GM21619 (cell line): Measurements from ENCODE around the gene ARHGAP24.
A peak's percentile ranks its signal among the peaks of the same experiment; 100 is the strongest.
"Not testable (repeated sequence)": the region's sequence is repeated elsewhere in the genome, so short reads cannot be mapped to it uniquely, and the experiment has no call there.

Source experiments
- ATAC-seq: cut with Tn5 transposase; IDR thresholded peaks from one replicate; pipeline ENCODE4 v1.9.1; 2021; ENCODE audit not compliant: unreplicated experiment

Gene ARHGAP24

DNA sequence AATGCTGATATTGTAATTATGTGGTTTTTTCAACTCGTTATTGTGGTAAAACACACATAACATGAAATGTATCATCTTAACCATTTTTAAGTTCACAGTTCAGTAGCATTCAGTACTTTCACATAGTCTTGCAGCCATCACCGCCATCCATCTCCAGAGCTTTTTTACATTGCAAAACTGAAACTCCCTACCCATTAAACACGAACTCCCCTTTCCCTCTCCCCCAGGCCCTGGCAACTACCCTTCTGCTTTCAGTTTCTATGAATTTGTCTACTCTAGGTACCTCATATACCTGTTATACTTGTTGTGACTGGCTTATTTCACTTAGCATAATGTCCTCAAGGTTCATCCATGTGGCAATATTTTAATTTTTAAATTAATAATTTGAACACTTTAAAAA lies 504.3 kb downstream of the ARHGAP24 start:
- ATAC-seq = peak; percentile 87

DNA sequence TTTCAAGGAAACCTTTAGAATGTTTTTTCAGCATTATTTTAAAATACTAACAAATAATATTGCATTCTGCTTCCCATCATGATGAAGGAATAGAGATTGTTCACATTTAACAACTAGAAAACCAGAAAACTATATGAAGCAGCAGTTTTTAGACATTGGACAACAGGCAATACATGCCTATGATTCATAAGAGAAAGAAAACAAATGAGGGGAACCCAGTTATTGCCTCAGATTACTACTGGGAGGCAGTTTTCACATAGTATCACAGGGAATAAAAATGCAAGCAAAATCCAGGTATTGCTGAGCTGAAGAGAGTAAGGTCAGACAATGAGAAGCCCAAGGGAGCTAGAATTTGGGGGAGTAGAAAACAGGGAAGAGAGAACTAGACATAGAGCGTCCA lies 511.3 kb downstream of the ARHGAP24 start:
- ATAC-seq = no peak

DNA sequence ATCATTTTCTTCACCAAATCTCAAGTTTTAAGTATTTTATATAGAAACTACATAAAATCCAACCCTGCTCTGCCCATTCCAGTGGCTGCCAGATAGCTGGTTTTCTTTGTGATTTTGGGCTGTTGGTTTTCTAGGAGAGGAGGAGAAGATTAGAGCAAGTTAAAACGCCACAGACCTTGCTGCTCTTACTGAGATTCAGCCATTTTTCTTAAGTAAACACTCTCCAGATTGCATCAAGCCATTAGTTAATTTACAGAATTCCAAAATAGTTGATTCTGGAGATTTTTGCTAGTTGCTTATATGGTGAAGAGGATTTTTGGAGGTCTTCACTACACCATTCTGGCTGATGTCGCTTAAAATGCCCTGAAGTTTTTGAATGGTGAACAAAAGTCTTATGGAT lies 518.7 kb downstream of the ARHGAP24 start:
- no peak for ATAC-seq

DNA sequence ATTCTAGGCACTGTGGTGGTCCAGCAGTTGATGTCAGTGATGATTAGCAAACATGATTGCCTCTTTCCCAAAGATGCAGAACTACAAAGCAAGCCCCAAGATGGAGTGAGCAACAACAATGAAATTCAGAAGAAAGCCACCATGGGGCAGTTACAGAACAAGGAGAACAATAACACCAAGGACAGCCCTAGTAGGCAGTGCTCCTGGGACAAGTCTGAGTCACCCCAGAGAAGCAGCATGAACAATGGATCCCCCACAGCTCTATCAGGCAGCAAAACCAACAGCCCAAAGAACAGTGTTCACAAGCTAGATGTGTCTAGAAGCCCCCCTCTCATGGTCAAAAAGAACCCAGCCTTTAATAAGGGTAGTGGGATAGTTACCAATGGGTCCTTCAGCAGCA lies 519.6 kb downstream of the ARHGAP24 start:
- ATAC-seq = no peak

DNA sequence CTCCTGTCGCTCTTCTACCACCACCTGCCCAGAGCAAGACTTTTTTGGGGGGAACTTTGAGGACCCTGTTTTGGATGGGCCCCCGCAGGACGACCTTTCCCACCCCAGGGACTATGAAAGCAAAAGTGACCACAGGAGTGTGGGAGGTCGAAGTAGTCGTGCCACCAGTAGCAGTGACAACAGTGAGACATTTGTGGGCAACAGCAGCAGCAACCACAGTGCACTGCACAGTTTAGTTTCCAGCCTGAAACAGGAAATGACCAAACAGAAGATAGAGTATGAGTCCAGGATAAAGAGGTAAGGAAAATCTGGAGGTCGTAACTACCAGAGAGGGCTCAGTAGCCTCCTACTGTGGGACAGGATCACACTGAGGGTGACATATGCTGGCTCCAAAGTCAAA lies 520.4 kb downstream of the ARHGAP24 start:
- ATAC-seq = no peak

DNA sequence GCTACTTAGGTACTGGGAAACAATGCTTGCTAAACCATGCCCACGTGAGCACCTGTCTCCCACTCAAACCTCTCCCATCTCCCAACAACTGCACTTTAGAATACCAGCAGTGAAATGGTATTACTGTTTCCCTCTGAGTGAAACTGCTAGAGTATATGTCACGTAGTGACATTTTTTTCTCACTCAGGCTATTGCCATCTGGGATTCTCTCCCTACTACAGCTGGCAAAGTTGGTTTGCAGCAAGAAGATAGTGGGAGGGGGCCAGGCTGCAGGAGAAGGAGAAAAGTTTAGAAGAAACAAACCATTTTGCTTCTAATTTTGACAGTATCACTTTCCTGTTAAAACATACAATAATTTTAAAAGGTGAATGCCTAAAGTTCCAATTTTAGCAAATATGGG lies 526.6 kb downstream of the ARHGAP24 start:
- ATAC-seq = no peak

DNA sequence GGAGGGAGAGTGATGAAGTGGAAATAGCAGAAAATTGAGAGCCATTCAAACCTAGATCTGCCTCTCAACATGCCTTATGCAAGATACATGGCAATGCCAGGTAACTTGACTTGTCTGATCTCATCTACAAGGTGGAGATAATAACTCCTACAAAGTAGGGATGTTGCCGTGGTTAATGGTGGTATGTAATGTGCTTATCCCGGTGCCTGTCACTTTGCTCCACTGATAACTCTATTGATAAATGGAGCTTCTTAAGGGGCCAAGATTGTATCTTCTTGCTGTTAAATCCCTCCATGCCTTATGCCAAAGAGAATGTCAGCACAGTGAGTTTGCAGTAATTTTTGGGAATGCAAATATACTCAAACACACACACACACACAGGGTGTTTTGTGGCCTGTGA lies 529.1 kb downstream of the ARHGAP24 start:
- no peak for ATAC-seq

DNA sequence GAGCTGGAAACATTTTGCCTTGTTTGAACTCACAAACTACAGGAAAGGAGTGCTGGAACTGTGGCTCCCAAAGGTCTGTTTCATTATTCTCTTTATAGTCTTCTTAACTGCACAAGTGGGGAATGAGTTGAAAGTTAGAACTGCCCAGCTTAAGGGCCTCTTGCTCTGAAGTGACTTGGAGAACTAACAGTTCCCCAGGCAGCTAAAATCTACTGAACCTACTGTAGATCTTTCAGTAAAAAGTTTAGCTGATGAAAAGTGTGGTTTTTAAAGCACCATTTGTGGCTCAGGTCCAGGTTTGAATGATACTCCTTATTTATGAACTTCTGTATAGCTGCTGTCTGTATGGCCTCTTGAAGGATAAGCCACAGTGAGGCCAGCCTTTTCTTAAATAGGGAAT lies 531.1 kb downstream of the ARHGAP24 start:
- no peak for ATAC-seq

DNA sequence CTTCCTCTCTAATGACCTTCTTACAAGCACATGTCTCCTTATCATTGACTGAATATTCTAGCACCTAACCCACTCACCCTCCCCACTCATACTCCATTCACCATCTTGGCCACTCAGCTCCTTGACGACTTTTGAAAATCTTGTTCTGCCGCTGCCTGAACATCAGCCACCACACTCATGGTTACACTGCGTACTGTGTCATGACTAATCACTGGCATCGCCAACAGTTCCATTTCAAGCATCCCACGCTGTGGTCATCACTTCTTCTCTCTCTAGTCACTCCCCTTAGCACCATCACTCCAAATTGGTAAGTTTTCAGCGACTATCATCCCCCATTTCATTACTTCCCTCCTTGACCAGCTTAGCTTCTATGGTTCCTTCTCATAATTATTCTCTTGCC lies 532.1 kb downstream of the ARHGAP24 start:
- ATAC-seq = no peak

DNA sequence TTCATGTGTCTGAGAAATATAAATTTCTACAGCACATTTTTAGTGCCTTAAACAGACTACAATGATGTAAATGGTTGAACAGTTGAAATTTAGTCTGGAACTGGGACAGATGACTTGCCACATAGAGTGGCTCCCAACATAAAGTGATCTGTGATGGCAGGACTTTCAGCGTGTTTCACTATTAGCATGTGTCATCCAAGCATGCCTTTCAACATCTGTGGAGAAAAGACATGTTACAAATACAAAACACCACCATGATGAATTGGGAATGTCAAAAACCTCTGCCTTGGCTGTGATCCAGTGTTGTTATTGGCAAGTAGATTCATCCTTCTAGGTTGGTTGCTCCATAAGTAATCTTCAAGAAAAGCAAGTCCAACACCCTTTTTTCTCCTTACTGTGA lies 536.2 kb downstream of the ARHGAP24 start:
- no peak for ATAC-seq

DNA sequence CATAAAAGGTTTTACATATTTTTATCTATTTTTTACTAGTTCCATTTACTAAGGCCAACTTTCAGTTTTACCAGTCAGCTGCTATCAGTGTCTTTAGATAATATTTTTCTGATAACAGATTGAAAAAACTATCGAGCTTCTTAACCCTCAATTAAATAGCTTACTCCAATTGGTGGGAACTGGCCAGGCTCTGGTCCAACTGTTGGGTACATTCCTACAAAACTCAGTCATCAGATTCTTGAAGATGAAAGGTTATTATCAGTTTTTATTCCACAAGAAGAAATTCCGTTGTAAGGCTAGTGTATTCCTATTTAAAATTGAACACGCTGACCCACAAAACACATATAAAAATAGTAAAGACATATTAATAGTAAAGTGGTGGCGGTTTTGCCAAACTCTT lies 538.7 kb downstream of the ARHGAP24 start:
- ATAC-seq = no peak

DNA sequence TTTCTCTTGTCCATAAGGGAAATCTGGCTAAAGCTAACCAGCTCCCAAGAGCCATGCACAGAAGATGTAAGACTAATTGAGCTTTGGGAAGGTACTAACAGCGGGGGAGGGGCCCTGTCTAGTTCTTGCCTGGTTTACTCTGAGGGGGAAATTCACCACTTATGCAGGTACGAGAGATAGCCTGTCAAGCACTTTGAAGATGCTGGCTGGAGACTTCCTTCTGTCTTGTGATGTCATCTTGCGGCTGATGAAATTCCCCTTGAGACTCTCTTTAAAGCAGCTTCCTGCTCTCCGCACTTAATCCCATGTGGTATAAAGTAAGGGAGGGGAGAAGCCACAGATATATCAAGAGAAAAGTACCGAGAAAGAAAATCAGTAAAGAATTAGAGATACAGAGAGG lies 539.6 kb downstream of the ARHGAP24 start:
- ATAC-seq = peak; percentile 89

DNA sequence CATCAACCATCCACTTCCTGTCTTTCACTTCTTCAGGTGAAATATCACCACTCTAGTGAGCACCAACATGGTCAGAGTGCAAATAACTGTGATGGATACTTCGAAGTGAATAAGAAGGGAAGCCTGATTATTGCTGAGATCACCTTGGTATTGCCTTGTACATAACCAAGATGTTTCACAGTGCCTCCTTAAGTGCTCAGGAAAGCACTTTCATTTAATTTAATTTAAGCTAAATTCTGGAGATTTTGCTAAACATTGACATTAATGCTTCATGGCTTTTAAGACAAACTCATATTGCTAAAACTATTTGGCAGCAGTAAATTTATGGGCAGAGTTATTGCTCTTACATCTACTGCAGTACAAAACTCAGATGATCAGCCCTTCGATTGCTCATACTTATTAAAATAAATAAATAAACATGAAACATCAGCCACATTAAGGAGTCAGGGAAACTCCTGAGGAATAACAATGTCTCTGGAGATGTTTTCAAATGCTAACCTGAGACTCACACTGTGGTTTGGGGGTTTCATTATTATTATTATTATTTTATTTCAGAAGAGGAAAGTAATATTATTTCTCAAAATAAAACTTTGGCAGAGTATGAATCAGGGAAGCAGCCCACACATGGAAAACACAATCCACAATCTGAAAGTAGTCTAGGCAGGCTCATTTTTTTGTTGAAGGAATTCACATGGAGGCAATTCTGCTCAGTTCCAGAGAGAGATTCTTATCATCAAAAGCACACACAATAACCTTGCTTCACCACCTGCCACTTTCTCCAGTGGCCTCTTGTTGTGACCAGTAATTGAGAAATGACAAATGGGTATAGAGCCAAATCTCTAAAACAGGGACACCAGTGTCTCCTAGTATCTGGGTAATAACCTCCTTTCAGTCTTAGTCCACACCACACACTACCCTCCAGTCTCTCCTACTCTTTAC lies 540.7 kb downstream of the ARHGAP24 start:
- ATAC-seq = no peak

DNA sequence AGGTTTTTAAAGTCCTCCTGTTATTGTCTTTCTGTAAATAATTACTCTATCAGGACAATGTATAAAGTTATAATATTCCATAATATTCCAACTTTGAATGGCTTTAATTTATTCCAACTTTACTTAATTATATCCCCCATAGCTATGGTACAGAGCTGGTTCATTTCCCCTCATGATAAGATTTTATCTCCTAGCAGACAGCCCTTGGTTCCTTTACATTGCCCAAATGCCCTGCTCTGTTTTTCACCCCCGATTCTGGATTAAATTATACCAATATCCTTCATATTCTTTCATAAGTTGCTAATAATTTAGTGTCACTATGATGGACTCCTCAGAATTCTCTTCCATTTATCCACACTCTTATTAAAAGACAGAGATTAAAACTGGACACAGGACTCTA lies 544.4 kb downstream of the ARHGAP24 start:
- no peak for ATAC-seq

DNA sequence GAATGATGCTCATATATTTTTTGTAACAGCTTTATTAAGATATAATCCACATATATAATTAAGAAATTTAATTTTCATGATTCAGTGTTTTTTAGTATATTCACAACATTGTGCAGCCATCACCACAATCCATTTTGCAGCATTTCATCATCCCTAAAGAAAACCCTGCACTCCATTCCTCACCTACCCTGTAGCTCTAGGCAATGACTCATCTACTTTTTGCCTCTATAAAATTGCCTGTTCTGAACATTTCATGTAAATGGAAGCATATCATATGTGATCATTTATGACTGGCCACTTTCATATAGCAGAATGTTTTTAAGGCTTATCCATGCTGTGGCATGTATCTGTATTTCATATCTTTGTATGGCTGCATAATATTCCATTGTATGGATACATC lies 545.0 kb downstream of the ARHGAP24 start:
- ATAC-seq = no peak

DNA sequence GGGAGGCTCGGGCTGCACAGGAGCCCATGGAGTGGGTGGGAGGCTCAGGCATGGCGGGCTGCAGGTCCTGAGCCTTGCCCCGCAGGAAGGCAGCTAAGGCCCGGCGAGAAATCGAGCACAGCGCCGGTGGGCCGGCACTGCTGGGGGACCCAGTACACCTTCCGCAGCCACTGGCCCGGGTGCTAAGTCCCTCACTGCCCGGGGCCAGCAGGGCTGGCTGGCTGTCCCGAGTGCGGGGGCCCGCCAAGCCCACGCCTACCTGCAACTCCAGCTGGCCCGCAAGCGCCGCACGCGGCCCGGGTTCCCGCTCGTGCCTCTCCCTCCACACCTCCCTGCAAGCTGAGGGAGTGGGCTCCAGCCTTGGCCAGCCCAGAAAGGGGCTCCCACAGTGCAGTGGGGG lies 546.7 kb downstream of the ARHGAP24 start:
- ATAC-seq = not testable (repeated sequence)

DNA sequence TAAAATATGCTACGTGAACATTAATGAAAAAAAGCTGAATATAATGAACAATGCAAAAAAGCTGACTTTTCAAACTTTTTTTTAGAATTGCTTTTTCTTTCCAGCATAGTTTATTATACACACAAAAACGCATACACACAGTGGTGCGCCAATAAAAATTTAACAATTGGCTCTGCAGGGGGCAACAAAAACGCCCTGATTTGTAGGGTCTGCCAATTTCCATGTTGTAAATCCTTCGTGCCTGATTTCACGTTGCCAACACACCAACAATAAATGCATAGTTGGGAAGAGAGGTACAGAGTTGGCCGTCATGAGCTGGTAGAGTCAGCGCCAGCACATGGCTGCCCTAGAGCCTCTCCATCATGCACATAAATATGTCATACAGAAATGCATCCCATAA lies 551.8 kb downstream of the ARHGAP24 start:
- ATAC-seq = no peak

DNA sequence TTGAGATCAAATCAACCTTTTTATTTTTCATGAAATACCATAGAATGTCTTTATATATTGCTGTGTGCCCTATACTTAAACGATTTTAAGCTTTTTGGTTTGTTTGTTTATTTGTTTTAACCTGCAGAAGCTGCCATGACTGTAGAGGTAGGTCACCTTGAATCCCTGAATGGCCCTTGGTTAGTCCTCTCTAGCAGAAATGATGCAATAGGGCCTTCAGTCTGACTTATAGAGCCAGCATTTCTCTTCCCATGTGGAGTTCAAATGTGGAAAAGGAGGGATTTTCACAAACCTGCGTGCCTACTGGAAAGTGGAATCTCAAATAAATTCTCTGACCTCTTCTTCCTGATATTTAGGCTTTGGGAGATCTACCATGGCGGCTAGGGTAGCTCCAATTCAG lies 557.0 kb downstream of the ARHGAP24 start:
- no peak for ATAC-seq

DNA sequence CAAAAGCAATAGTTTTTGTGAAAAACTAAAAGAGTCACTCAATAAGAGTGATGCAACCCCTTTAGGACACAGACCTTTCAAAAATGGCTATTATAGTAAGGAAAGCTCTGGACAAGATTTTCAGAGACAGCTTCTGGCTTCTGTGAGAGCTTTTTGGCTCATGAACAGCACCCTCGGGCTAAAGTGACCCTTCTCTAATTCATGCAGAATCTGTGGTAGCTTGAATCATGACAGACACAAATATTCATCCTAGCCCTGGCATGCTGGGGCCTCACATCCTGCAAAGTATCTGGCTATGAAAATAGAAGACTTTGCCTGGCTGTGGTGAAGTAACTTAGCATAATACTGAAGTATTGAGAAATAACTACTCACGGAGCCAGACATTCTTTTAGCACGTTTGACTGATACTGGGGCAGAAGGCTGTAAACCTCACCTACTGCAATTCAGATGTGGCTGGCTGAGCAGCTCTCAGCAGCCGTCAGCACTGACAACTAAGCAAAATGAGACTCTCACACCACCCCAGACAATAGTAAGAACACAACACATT lies 557.6 kb downstream of the ARHGAP24 start:
- no peak for ATAC-seq

DNA sequence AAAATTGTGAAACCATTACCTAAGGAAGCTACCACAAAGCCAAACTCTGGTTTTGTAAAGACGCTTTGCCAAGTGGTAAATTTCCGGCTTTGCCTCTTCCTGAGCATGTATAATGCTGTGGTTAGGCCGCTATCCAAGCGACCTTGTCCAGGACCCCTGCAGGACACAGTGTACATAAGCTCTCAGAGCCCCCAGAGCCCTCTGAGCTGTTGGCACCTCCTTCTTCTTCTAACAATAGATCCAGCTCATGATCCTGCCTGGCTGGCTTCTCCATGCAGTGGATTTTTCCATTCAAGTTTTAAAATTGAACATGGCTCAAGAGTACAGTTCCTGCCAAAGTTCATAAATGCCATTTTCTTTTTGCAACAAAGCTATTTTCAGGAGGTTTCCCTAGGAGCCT lies 558.2 kb downstream of the ARHGAP24 start:
- ATAC-seq = no peak

DNA sequence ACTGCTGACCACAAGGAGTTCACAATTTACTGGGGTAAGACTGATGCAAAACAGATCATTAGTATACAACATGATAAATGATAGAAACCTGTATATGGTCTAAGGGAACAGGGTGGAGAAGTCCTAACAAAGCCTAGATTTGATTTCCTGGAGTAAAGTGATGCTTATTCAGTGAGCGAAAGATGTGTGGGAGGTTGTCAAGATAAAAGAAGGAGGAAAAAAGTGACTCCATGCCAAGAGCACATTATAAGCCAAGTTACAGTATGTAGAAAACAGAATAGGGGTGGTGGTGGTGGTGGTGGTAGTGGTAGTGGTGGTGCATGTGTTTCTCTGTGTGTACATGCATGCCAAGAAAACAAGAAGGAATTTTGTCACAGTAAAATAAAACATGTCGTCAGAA lies 559.7 kb downstream of the ARHGAP24 start:
- no peak for ATAC-seq

DNA sequence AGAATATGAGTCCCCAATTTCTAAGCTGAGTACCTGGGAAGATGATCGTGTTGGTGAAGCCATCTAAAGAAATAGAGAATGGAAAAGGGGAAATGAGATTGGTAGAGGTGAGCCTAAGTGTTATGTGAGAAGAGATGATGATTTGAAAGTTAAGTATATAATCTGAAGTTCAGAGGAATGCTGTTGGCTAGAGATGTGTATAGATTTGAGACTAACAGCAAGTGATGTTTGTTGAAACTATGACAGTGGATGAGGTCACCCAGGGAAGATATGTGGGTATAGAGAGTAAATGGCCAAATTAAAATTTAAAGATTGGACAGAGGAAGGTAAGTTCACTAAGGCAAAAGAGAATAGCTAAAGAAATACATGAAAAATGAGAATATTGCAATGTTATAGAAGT lies 560.7 kb downstream of the ARHGAP24 start:
- no peak for ATAC-seq

DNA sequence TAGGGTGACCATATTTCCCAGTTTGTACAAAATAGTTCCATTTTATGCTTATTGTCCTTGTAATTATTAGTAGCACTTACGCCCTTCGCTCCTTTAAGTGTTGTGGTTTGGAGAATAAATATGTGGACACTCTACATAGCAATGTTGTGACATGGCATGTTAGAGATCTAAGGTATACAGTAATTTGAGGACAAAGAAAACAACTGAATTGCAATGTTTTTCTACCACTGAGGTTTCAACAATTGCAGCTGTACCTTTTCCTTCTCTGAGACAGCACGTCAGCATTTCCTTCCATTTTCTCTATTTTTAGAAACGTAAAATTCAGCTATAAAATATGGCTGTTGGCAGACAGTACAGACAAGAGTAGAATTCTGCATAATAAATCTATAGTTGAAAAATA lies 561.8 kb downstream of the ARHGAP24 start:
- no peak for ATAC-seq
